Measurements from ENCODE around the gene WDR55. TPM values are rescaled to one million over a fixed set of nuclear protein-coding genes. Genes with fewer than 3 reads are reported as not detected.

WDR55 gene
- total RNA-seq, 1 experiment from 2014 or later, result 38.8 TPM

- H3K9me3 ChIP-seq, result peaks cover 24% of the 10 kb centered on the region
- Mint-ChIP-seq H3K4me1 (ENCODE audit: low read depth, unreplicated experiment) (no peaks in the 10 kb centered on the region), H3K36me3 (ENCODE audit: insufficient read depth, unreplicated experiment) (peaks cover 16% of the 10 kb centered on the region), H3K27me3 (ENCODE audit: insufficient read depth, unreplicated experiment) (no peaks in the 10 kb centered on the region), H3K9me3 (ENCODE audit: unreplicated experiment) (peaks cover 3% of the 10 kb centered on the region), H3K4me3 (ENCODE audit: unreplicated experiment) (peak overlapping the region; percentile 45), H3K27ac (ENCODE audit: unreplicated experiment) (no peak overlapping the region)
- TF ChIP-seq, protein P1, sequence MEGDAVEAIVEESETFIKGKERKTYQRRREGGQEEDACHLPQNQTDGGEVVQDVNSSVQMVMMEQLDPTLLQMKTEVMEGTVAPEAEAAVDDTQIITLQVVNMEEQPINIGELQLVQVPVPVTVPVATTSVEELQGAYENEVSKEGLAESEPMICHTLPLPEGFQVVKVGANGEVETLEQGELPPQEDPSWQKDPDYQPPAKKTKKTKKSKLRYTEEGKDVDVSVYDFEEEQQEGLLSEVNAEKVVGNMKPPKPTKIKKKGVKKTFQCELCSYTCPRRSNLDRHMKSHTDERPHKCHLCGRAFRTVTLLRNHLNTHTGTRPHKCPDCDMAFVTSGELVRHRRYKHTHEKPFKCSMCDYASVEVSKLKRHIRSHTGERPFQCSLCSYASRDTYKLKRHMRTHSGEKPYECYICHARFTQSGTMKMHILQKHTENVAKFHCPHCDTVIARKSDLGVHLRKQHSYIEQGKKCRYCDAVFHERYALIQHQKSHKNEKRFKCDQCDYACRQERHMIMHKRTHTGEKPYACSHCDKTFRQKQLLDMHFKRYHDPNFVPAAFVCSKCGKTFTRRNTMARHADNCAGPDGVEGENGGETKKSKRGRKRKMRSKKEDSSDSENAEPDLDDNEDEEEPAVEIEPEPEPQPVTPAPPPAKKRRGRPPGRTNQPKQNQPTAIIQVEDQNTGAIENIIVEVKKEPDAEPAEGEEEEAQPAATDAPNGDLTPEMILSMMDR (IDR thresholded peaks at IDR 0.05; ENCODE audit: insufficient read depth in 1 of 2, low read depth in 1 of 2, low read length in 1 of 2, severe bottlenecking in 1 of 2, unreplicated experiment in 1 of 2), result no peak
- H3K36me3 ChIP-seq (ENCODE audit: control insufficient read depth, insufficient read depth, low read length), result no peaks in the 10 kb centered on the region
- no peak overlapping the region for H3K4me3 ChIP-seq (ENCODE audit: low read depth, low read length)
- H3K4me1 ChIP-seq, result peaks cover 4% of the 10 kb centered on the region
- no peaks in the 10 kb centered on the region for H3K27me3 ChIP-seq (replicated peaks; ENCODE audit: control insufficient read depth, insufficient read depth, low read length)
- intact Hi-C loops (cut with micrococcal nuclease; ENCODE audit: unreplicated experiment), result no loop called here
- BruUV-seq (replicated peaks), result no TSS peak
- CTCF ChIA-PET, result no interaction called here
- POLR2A ChIA-PET, result no interaction called here
- DNase-seq, result no peak
Observed at GRCh38 chr5:140631036-140631417, 33.7 kb upstream of the WDR55 start.

DNA sequence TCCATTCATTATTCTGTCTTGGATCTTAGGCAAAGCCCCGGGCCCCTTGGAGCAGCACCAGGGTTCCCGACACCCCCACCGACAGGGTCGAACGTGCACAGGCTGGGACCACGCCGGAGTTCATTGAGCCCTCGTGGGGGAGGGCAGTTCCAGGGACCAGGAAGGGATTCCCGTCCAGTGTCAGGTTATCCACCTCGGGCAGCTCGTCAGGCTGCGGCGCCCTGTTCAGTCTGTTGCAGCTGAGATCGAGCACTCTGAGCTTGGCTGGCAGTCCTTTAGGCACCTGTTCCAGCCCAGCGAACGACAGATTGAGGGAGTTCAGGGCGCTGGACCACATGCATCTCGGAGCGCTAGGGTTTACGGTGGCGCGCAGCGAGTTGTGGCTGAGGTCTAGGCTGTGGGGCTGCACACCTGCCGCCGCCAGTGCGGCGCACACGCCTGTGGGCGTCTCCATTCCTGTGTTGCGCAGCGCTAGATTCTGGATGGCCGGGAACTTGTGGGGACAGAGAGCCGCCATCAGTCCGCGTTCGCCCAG lies 32.8 kb upstream of the WDR55 start:
- Mint-ChIP-seq H3K27me3 (ENCODE audit: insufficient read depth, unreplicated experiment) (no peaks in the 10 kb centered on the region), H3K27ac (ENCODE audit: unreplicated experiment) (peak overlapping the region; percentile 79), H3K9me3 (ENCODE audit: unreplicated experiment) (no peaks in the 10 kb centered on the region), H3K4me1 (ENCODE audit: low read depth, unreplicated experiment) (peaks cover 4% of the 10 kb centered on the region), H3K36me3 (ENCODE audit: insufficient read depth, unreplicated experiment) (peaks cover 16% of the 10 kb centered on the region), H3K4me3 (ENCODE audit: unreplicated experiment) (peak overlapping the region; percentile 88)
- ChIA-PET CTCF (interaction anchor here (0.6 to 1.6 kb wide), 2 partner anchors 84 to 1521 kb away, joined by 4 to 5 read pairs; partner anchors contain the start of gene EIF4EBP3), POLR2A (interaction anchor here (1.1 kb wide), 1 partner anchor 16 kb away, joined by 4 read pairs; the partner anchor contains the start of genes IK and NDUFA2)
- BruUV-seq (replicated peaks), result no TSS peak
- no peaks in the 10 kb centered on the region for H3K36me3 ChIP-seq (ENCODE audit: control insufficient read depth, insufficient read depth, low read length)
- peak overlapping the region; percentile 49 for H3K4me3 ChIP-seq (ENCODE audit: low read depth, low read length)
- DNase-seq, result peak in 1 of 2 experiments; percentile 55
- TF ChIP-seq, protein P1 (IDR thresholded peaks at IDR 0.05; ENCODE audit: insufficient read depth in 1 of 2, low read depth in 1 of 2, low read length in 1 of 2, severe bottlenecking in 1 of 2, unreplicated experiment in 1 of 2), result no peak
- H3K9me3 ChIP-seq, result peaks cover 19% of the 10 kb centered on the region
- no peaks in the 10 kb centered on the region for H3K27me3 ChIP-seq (replicated peaks; ENCODE audit: control insufficient read depth, insufficient read depth, low read length)
- intact Hi-C loops (cut with micrococcal nuclease; ENCODE audit: unreplicated experiment), result loop anchor here (1.0 kb wide), 1 partner anchor 68 kb away; the partner anchor contains the start of genes APBB3 and SLC35A4
- H3K4me1 ChIP-seq, result peaks cover 6% of the 10 kb centered on the region

GRCh38 chr5:140632366-140633020 lies 32.2 kb upstream of the WDR55 start:
- peak; percentile 58 to 59 for DNase-seq
- Mint-ChIP-seq H3K4me1 (ENCODE audit: low read depth, unreplicated experiment) (peaks cover 7% of the 10 kb centered on the region), H3K27ac (ENCODE audit: unreplicated experiment) (peak overlapping the region; percentile 79), H3K4me3 (ENCODE audit: unreplicated experiment) (peak overlapping the region; percentile 88), H3K9me3 (ENCODE audit: unreplicated experiment) (no peaks in the 10 kb centered on the region), H3K36me3 (ENCODE audit: insufficient read depth, unreplicated experiment) (peaks cover 16% of the 10 kb centered on the region), H3K27me3 (ENCODE audit: insufficient read depth, unreplicated experiment) (no peaks in the 10 kb centered on the region)
- Histone ChIP-seq H3K4me1 (peaks cover 12% of the 10 kb centered on the region), H3K4me3 (ENCODE audit: low read depth, low read length) (peak overlapping the region; percentile 49), H3K9me3 (peaks cover 18% of the 10 kb centered on the region), H3K36me3 (ENCODE audit: control insufficient read depth, insufficient read depth, low read length) (no peaks in the 10 kb centered on the region), H3K27me3 (replicated peaks; ENCODE audit: control insufficient read depth, insufficient read depth, low read length) (no peaks in the 10 kb centered on the region)
- CTCF ChIA-PET, result interaction anchor here (0.6 to 1.6 kb wide), 2 partner anchors 85 to 1520 kb away, joined by 4 to 5 read pairs; partner anchors contain the start of gene EIF4EBP3
- intact Hi-C loops (cut with micrococcal nuclease; ENCODE audit: unreplicated experiment), result loop anchor here (1.0 kb wide), 2 partner anchors 68 to 85 kb away; partner anchors contain the start of genes APBB3, EIF4EBP3 and SLC35A4
- BruUV-seq (replicated peaks), result TSS peak; percentile 1
- POLR2A ChIA-PET, result interaction anchor here (0.6 to 1.1 kb wide), 3 partner anchors 15 to 163 kb away, joined by 4 to 21 read pairs (median 5); partner anchors contain the start of genes IK, NDUFA2 and SRA1
- TF ChIP-seq, protein P1 (IDR thresholded peaks at IDR 0.05; ENCODE audit: insufficient read depth in 1 of 2, low read depth in 1 of 2, low read length in 1 of 2, severe bottlenecking in 1 of 2, unreplicated experiment in 1 of 2), result no peak
